Measurements from ENCODE around the gene PSTPIP1. TPM values are rescaled to one million over a fixed set of nuclear protein-coding genes. Genes with fewer than 3 reads are reported as not detected.
A peak's percentile ranks its signal among the peaks of the same experiment; 100 is the strongest.

The PSTPIP1 gene
- total and polyA plus RNA-seq, 9 of the 15 experiments (the other 6 are each of a cell fraction or from before 2014, with no cell fraction given) = not detected

GRCh38 chr15:77020348-77021087 is 25.6 kb downstream of the PSTPIP1 start:
- in situ Hi-C loops (cut with MboI) (loop anchor here (10.0 kb wide), 1 partner anchor 484 kb away; no protein-coding TSS in a partner anchor), intact Hi-C loops (cut with micrococcal nuclease) (loop anchor here (5.0 to 10.0 kb wide), 4 partner anchors 87 to 474 kb away; no protein-coding TSS in a partner anchor)
- Histone ChIP-seq H3K27me3 (ENCODE audit: control insufficient read depth in 2 of 2, insufficient read depth in 2 of 2, low read length in 2 of 2) (peaks cover 4 to 51% of the 10 kb centered on the region in 2 experiments; a peak in 4 of 5 replicates), H3K4me1 (replicated peaks in 1 of 2; ENCODE audit: control insufficient read depth in 2 of 2, insufficient read depth in 2 of 2, low read length in 2 of 2) (peaks cover 0 to 12% of the 10 kb centered on the region in 2 experiments; a peak in 2 of 5 replicates), H3K79me2 (ENCODE audit: control insufficient read depth, insufficient read depth, low read length) (no peaks in the 10 kb centered on the region), H4K20me1 (replicated peaks; ENCODE audit: control insufficient read depth, insufficient read depth, low read length) (0 out of 2 replicates have a peak, but pooled peaks cover 8% of the 10 kb centered on the region), H2AFZ (ENCODE audit: low read depth, low read length) (no peak overlapping the region), H3K9me3 (replicated peaks; ENCODE audit: control insufficient read depth, insufficient read depth, low read depth, low read length) (no peaks in the 10 kb centered on the region), H3K9ac (ENCODE audit: insufficient read depth in 1 of 2, low read depth in 2 of 2, low read length in 2 of 2) (no peak overlapping the region), H3K27ac (ENCODE audit: extremely low read depth, low read depth, low read length) (no peak overlapping the region), H3K36me3 (ENCODE audit: control insufficient read depth, insufficient read depth, low read length) (no peaks in the 10 kb centered on the region), H3K9me1 (ENCODE audit: control insufficient read depth, insufficient read depth, low read length) (no peaks in the 10 kb centered on the region), H3K4me3 (no peak overlapping the region), H3K4me2 (ENCODE audit: insufficient read depth, low read length) (no peak overlapping the region)
- POLR2A ChIA-PET = no interaction called here
- FAIRE-seq (no peak), ATAC-seq (no peak), DNase-seq (ENCODE audit: extremely low read depth in 1 of 4, low spot score in 3 of 4) (no peak)
- BruUV-seq (replicated peaks) = no TSS peak
- WGBS (ENCODE audit: insufficient coverage, low coverage, missing lambda C conversion rate) = 13% methylated on average over 4 of the region's 6 CpGs
- CTCF ChIA-PET (ENCODE audit: low intra/inter-chr PET ratio) = no interaction called here
- peak; percentile 97 for TF ChIP-seq ZKSCAN1 (IDR thresholded peaks at IDR 0.05; ENCODE audit: low read depth, low read length)
- TF ChIP-seq MEF2D (tag; conservative IDR thresholded peaks at IDR 0.05; ENCODE audit: low read depth) = no peak
- TF ChIP-seq RBM25 (IDR thresholded peaks at IDR 0.05; ENCODE audit: low read depth, low read length, severe bottlenecking) = peak; percentile 67
- peak; percentile 93 for TF ChIP-seq ZFP36 (IDR thresholded peaks at IDR 0.05; ENCODE audit: low read depth, low read length, partially characterized antibody)
- TF ChIP-seq ARHGAP35 (IDR thresholded peaks at IDR 0.05; ENCODE audit: partially characterized antibody) = no peak
- TF ChIP-seq FIP1L1 (IDR thresholded peaks at IDR 0.05; ENCODE audit: low read depth, low read length, poor library complexity, severe bottlenecking) = no peak
- TF ChIP-seq FOXM1 (IDR thresholded peaks at IDR 0.05; ENCODE audit: low read depth) = no peak
- TF ChIP-seq FOXM1 (CRISPR knock-in tag; IDR thresholded peaks at IDR 0.05; ENCODE audit: low read depth) = no peak
- no peak for TF ChIP-seq ZFX (CRISPR knock-in tag; IDR thresholded peaks at IDR 0.05)
- TF ChIP-seq TAF9B (IDR thresholded peaks at IDR 0.05; ENCODE audit: partially characterized antibody) = no peak
- TF ChIP-seq ZNF584 (CRISPR knock-in tag; IDR thresholded peaks at IDR 0.05; ENCODE audit: low read depth) = no peak
- no peak for TF ChIP-seq HMG20B (CRISPR knock-in tag; IDR thresholded peaks at IDR 0.05)
- no peak for TF ChIP-seq SP2 (IDR thresholded peaks at IDR 0.05; ENCODE audit: extremely low read depth, low read depth, low read length, poor library complexity, severe bottlenecking)
- no peak for TF ChIP-seq SNIP1 (IDR thresholded peaks at IDR 0.05; ENCODE audit: low read depth)
- TF ChIP-seq ZNF785 (CRISPR knock-in tag; IDR thresholded peaks at IDR 0.05) = no peak
- TF ChIP-seq ZBTB26 (CRISPR knock-in tag; IDR thresholded peaks at IDR 0.05) = no peak
- TF ChIP-seq HNRNPK (IDR thresholded peaks at IDR 0.05; ENCODE audit: low read depth, low read length, poor library complexity, severe bottlenecking) = no peak
- TF ChIP-seq BRCA1 (IDR thresholded peaks at IDR 0.05) = no peak
- TF ChIP-seq BRCA1 (CRISPR knock-in tag; IDR thresholded peaks at IDR 0.05) = no peak
- no peak for TF ChIP-seq WHSC1 (IDR thresholded peaks at IDR 0.05; ENCODE audit: low read length)
- 0 out of 2 replicates have a peak, but pooled peaks have one; percentile 30 for TF ChIP-seq ZNF740 (CRISPR knock-in tag; IDR thresholded peaks at IDR 0.05)
- no peak for TF ChIP-seq ZNF740 (tag; IDR thresholded peaks at IDR 0.05)
- no peak for TF ChIP-seq CTBP1 (IDR thresholded peaks at IDR 0.05; ENCODE audit: borderline replicate concordance)

All from K562 (cell line).